Immature natural killer cell (primary cell): ENCODE measurements around the gene KIF12. TPM values are rescaled to one million over a fixed set of nuclear protein-coding genes. Genes with fewer than 3 reads are reported as not detected.

Source experiments
- polyA plus RNA-seq, 3 donors: library from polyadenylated mRNA; unstranded; fragments of 300-500 nt; fragmentation: Illumina TruSeq; gene quantifications; one replicate each; pipeline ENCODE4 v1.2.3, GENCODE V29; 2021

The KIF12 gene
- polyA plus RNA-seq, 3 donors from 2014 or later: not detected

Other genes starting within 250 kb of the KIF12 start
- 1 to 10 TPM; 1.4 to 4.1 (median 3.9) TPM for gene ZNF618, start 223.0 kb downstream of the KIF12 start, polyA plus RNA-seq
- gene AMBP, start 21.0 kb downstream of the KIF12 start, polyA plus RNA-seq: not detected
- not detected for gene COL27A1, start 56.2 kb upstream of the KIF12 start, polyA plus RNA-seq
- not detected for gene ORM1, start 223.8 kb upstream of the KIF12 start, polyA plus RNA-seq
- not detected for gene ORM2, start 230.6 kb upstream of the KIF12 start, polyA plus RNA-seq